Nephron (organoid): Measurements from ENCODE around the gene SFMBT1.

Experiments
- H3K27ac Mint-ChIP-seq, 3 experiments: 2 replicates each; pipeline ENCODE4 v1.8.0; 2020; ENCODE audit warnings: mixed read lengths in 3 of 3, mild to moderate bottlenecking in 2 of 3, moderate library complexity in 1 of 3
- H3K27me3 Mint-ChIP-seq: 2 replicates; pipeline ENCODE4 v1.8.0; 2021; ENCODE audit warnings: low read depth, mild to moderate bottlenecking, moderate library complexity, mixed read lengths
- H3K36me3 Mint-ChIP-seq: 2 replicates; pipeline ENCODE4 v1.8.0; 2020; ENCODE audit warnings: low read depth, mixed read lengths
- H3K4me1 Mint-ChIP-seq: 2 replicates; pipeline ENCODE4 v1.8.0; 2020; ENCODE audit warnings: mixed read lengths
- H3K4me3 Mint-ChIP-seq, 3 experiments: 2 replicates each; pipeline ENCODE4 v1.8.0; 2020; ENCODE audit warnings: mild to moderate bottlenecking in 3 of 3, mixed read lengths in 3 of 3, moderate library complexity in 2 of 3
- H3K9me3 Mint-ChIP-seq: 2 replicates; pipeline ENCODE4 v1.8.0; 2020; ENCODE audit warnings: mixed read lengths
- TF ChIP-seq, protein P1 (sequence below), 3 experiments: fragments of 200-600 bp; sonication (generic); IDR thresholded peaks; one replicate each; pipeline ENCODE4 v1.5.0; 2021; ENCODE audit warnings: antibody characterized with exemption in 3 of 3; ENCODE audit not compliant: unreplicated experiment in 3 of 3

The SFMBT1 gene

DNA sequence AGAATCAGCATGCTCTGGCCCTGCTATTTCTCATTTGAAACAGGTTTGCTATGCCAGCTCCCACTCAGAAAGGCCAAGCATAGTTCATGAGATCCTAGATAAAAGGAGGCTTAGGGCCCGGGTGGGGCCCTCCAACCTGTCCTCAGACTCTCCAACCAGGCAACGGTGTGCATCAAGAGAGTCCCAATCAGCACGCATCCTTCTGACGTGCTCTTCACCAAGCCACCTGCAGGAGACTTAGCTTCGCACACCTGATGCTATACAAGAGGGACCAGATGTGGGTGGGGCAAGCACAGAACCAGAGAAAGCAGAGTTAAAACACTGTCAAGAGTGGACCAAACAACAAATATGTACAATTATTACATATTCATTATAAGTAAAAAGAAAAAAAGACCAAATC is 165.8 kb downstream of the SFMBT1 start:
- H3K27ac Mint-ChIP-seq: no peak overlapping the region
- no peaks in the 10 kb centered on the region for H3K9me3 Mint-ChIP-seq
- TF ChIP-seq, protein P1, sequence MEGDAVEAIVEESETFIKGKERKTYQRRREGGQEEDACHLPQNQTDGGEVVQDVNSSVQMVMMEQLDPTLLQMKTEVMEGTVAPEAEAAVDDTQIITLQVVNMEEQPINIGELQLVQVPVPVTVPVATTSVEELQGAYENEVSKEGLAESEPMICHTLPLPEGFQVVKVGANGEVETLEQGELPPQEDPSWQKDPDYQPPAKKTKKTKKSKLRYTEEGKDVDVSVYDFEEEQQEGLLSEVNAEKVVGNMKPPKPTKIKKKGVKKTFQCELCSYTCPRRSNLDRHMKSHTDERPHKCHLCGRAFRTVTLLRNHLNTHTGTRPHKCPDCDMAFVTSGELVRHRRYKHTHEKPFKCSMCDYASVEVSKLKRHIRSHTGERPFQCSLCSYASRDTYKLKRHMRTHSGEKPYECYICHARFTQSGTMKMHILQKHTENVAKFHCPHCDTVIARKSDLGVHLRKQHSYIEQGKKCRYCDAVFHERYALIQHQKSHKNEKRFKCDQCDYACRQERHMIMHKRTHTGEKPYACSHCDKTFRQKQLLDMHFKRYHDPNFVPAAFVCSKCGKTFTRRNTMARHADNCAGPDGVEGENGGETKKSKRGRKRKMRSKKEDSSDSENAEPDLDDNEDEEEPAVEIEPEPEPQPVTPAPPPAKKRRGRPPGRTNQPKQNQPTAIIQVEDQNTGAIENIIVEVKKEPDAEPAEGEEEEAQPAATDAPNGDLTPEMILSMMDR (IDR thresholded peaks at IDR 0.05; ENCODE audit: unreplicated experiment in 3 of 3): no peak
- H3K27me3 Mint-ChIP-seq: no peaks in the 10 kb centered on the region
- H3K4me3 Mint-ChIP-seq: no peak overlapping the region
- no peaks in the 10 kb centered on the region for H3K4me1 Mint-ChIP-seq
- peaks cover 15% of the 10 kb centered on the region for H3K36me3 Mint-ChIP-seq

DNA sequence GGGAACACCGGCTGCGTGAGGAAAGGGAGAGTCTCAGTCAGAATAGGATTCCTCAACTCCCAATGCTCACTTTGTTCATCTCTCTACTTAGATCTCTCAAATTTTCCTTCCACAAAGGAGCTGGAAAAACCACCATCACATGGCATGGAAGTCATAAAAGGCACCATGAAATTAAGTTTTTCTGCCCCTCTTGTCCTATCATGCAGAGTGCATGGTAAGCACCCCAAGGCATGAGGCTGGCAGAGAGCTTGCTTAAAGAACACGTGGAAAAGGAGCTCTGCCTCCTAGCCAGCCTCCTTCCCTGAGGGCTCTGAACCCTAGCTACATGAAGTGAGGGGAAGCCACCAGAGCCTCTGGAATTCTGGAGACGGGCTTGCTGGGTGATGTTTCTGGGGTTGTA is 166.3 kb downstream of the SFMBT1 start:
- Mint-ChIP-seq H3K27ac (no peak overlapping the region), H3K27me3 (no peaks in the 10 kb centered on the region), H3K9me3 (no peaks in the 10 kb centered on the region), H3K4me3 (no peak overlapping the region), H3K4me1 (no peaks in the 10 kb centered on the region), H3K36me3 (peaks cover 10% of the 10 kb centered on the region)
- TF ChIP-seq, protein P1 (IDR thresholded peaks at IDR 0.05; ENCODE audit: unreplicated experiment in 3 of 3): no peak

DNA sequence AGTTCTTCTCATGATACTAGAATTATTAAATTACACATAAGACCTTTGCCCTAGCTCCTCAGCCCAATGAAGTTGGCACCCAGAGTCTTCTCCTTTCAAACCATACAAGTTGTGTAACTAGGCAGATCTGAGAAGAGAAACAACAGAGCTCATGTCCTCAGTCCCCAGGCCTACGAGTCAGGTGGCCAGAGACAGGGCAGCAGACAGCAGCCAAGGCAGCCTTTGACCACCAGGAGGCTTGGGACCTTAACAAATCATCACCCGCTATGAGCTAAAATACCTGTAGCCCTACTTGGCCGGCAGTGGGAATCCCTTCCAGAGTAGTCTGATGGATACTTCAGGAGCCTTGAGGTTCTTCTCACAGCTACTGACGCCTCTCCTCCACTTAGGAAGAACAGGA is 166.8 kb downstream of the SFMBT1 start:
- no peak overlapping the region for H3K4me3 Mint-ChIP-seq
- no peaks in the 10 kb centered on the region for H3K9me3 Mint-ChIP-seq
- TF ChIP-seq, protein P1 (IDR thresholded peaks at IDR 0.05; ENCODE audit: unreplicated experiment in 3 of 3): no peak
- H3K4me1 Mint-ChIP-seq: peaks cover 1% of the 10 kb centered on the region
- H3K27me3 Mint-ChIP-seq: no peaks in the 10 kb centered on the region
- H3K36me3 Mint-ChIP-seq: peaks cover 9% of the 10 kb centered on the region
- H3K27ac Mint-ChIP-seq: no peak overlapping the region

DNA sequence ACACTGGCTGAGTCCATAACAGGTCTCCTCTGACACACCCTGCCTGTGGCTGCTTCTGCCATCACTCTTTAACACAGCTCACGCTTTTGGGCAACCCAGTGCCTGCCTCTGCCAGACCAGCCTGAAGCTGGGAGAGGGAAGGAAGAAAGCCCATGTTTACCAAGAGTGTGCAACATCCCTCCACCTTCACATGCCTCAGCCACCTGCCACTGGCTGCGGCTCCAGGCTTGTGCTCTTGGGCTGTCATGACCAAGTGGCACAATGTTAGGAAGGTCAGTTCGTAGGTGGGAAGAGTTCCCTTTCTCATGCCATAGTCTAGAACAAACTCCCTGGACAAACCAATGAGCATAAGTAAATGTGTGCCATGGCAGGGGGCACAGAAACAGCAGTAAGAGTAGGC is 168.8 kb downstream of the SFMBT1 start:
- Mint-ChIP-seq H3K36me3 (peaks cover 9% of the 10 kb centered on the region), H3K27ac (no peak overlapping the region), H3K27me3 (no peaks in the 10 kb centered on the region), H3K4me1 (peaks cover 6% of the 10 kb centered on the region), H3K9me3 (no peaks in the 10 kb centered on the region), H3K4me3 (no peak overlapping the region)
- TF ChIP-seq, protein P1 (IDR thresholded peaks at IDR 0.05; ENCODE audit: unreplicated experiment in 3 of 3): no peak

DNA sequence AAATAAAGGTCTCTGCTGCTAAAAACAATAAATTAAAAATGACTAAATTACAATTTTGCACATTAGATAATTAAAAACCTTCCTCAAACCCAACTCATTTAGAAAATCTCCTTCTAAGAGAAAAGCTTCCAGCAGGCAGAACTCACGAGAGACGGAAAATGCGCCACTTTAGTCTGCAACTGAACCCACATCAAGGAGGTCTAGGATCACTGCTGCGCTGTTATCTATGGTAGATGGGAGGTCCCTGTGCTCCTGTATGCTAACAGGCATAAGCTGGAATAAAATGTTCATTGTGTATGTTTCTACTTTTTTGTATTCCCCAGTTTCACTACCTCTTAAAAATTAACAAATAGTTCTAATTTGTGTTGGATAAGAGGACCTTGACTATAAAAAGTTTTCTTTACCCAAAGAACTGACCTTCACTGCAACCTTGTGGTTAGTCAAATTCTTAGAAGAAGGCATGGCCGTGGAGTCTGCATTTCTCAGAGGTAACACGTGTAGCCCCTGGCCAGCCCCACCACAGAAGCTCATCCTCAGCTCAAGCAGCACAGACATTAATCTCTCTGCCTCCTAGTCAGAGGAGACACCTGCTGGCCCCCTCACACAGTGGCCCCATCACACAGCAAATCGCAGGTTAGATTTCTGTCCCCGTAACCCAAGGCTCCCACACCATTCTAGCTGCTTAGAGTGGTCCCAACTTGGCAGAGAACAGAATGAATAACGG is 170.8 kb downstream of the SFMBT1 start:
- Mint-ChIP-seq H3K4me3 (no peak overlapping the region), H3K27ac (no peak overlapping the region), H3K36me3 (peaks cover 6% of the 10 kb centered on the region), H3K9me3 (no peaks in the 10 kb centered on the region), H3K27me3 (no peaks in the 10 kb centered on the region), H3K4me1 (peaks cover 6% of the 10 kb centered on the region)
- TF ChIP-seq, protein P1 (IDR thresholded peaks at IDR 0.05; ENCODE audit: unreplicated experiment in 3 of 3): no peak

DNA sequence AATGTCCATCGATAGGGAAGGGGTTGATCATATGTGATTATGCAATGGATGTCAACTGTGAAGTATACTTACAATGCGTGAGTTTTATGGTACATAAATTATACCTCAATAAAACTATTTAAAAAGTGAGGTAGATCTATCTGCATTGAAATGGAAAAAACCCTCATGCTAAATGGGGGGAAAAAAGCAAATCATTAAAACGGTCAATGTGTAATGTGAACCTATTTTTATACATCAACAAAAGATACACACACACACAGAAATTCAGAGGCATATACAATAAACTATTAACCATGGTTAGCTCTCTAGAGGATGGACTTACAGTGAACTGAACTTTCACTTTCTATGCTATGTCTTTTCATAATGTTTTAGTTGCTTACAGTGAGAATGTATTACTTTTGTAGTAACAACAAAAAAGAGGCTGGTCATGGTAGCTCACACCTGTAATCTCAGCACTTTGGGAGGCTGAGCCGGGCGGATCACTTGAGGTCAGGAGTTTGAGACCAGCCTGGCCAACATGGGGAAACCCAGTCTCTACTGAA is 171.6 kb downstream of the SFMBT1 start:
- Mint-ChIP-seq H3K27ac (no peak overlapping the region), H3K9me3 (no peaks in the 10 kb centered on the region), H3K36me3 (peaks cover 5% of the 10 kb centered on the region), H3K4me3 (no peak overlapping the region), H3K4me1 (peaks cover 6% of the 10 kb centered on the region), H3K27me3 (no peaks in the 10 kb centered on the region)
- TF ChIP-seq, protein P1 (IDR thresholded peaks at IDR 0.05; ENCODE audit: unreplicated experiment in 3 of 3): no peak
